Type B pancreatic cell (in vitro differentiated cells): ENCODE data around the gene RAB26. TPM values are rescaled to one million over a fixed set of nuclear protein-coding genes. Genes with fewer than 3 reads are reported as not detected.

Source experiments
- DNase-seq: peaks from one replicate; pipeline ENCODE4 v3.0.0; 2021; ENCODE audit warnings: mixed read lengths; ENCODE audit not compliant: unreplicated experiment; ENCODE audit errors: extremely low spot score
- H3K27ac Mint-ChIP-seq: 2 replicates; pipeline ENCODE4 v1.8.0; 2021; ENCODE audit warnings: mild to moderate bottlenecking, mixed read lengths
- H3K27me3 Mint-ChIP-seq: 2 replicates; pipeline ENCODE4 v1.8.0; 2021; ENCODE audit warnings: mixed read lengths
- H3K36me3 Mint-ChIP-seq: 2 replicates; pipeline ENCODE4 v1.8.0; 2021; ENCODE audit warnings: mixed read lengths
- H3K4me1 Mint-ChIP-seq: one replicate; pipeline ENCODE4 v1.8.0; 2021; ENCODE audit warnings: mixed read lengths; ENCODE audit not compliant: unreplicated experiment
- H3K4me3 Mint-ChIP-seq: 2 replicates; pipeline ENCODE4 v1.8.0; 2021; ENCODE audit warnings: mild to moderate bottlenecking, mixed read lengths
- H3K9me3 Mint-ChIP-seq: 2 replicates; pipeline ENCODE4 v1.8.0; 2021; ENCODE audit warnings: mixed read lengths
- CTCF ChIP-seq: fragments of 200-600 bp; sonication (generic); conservative IDR thresholded peaks from 2 replicates; pipeline ENCODE4 v1.5.0; 2021; ENCODE audit warnings: antibody characterized with exemption, mild to moderate bottlenecking
- total RNA-seq: library from RNA; stranded (reverse); gene quantifications from 2 replicates; pipeline ENCODE4 v1.2.1, GENCODE V29; 2021; ENCODE audit warnings: low replicate concordance

Gene RAB26
- total RNA-seq, 1 donor from 2014 or later: 7.4 TPM

DNA sequence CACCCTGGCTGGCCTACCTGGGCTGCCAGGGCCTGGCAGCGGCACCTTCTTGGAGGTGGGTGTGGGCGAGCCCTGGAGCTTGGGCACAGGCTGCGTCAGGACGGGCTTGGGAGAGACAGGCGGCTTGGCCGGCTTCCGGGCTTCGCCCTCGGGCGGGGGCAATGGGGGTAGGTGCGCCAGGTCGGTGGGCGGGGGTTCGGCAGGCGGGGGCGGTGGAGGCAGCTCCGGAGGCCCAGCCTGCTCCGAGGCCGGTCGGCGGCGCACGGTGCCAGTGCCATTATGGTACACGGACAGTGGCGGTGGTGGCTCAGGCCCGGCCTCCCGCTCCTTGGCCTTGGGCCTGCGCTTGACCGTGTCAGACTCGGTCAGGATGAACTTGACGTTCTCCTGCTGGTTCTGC is 31.2 kb downstream of the RAB26 start:
- H3K4me1 Mint-ChIP-seq: peaks cover 3% of the 10 kb centered on the region
- no peaks in the 10 kb centered on the region for H3K27me3 Mint-ChIP-seq
- H3K9me3 Mint-ChIP-seq: no peaks in the 10 kb centered on the region
- no peak for TF ChIP-seq CTCF
- H3K36me3 Mint-ChIP-seq: peaks cover 4% of the 10 kb centered on the region
- H3K4me3 Mint-ChIP-seq: no peak overlapping the region
- H3K27ac Mint-ChIP-seq: no peak overlapping the region
- DNase-seq: no peak

GRCh38 chr16:2180461-2180860 is 32.0 kb downstream of the RAB26 start:
- Mint-ChIP-seq H3K9me3 (no peaks in the 10 kb centered on the region), H3K27ac (no peak overlapping the region), H3K27me3 (no peaks in the 10 kb centered on the region), H3K4me1 (peaks cover 3% of the 10 kb centered on the region), H3K4me3 (no peak overlapping the region), H3K36me3 (peaks cover 4% of the 10 kb centered on the region)
- TF ChIP-seq CTCF: no peak
- no peak for DNase-seq

DNA sequence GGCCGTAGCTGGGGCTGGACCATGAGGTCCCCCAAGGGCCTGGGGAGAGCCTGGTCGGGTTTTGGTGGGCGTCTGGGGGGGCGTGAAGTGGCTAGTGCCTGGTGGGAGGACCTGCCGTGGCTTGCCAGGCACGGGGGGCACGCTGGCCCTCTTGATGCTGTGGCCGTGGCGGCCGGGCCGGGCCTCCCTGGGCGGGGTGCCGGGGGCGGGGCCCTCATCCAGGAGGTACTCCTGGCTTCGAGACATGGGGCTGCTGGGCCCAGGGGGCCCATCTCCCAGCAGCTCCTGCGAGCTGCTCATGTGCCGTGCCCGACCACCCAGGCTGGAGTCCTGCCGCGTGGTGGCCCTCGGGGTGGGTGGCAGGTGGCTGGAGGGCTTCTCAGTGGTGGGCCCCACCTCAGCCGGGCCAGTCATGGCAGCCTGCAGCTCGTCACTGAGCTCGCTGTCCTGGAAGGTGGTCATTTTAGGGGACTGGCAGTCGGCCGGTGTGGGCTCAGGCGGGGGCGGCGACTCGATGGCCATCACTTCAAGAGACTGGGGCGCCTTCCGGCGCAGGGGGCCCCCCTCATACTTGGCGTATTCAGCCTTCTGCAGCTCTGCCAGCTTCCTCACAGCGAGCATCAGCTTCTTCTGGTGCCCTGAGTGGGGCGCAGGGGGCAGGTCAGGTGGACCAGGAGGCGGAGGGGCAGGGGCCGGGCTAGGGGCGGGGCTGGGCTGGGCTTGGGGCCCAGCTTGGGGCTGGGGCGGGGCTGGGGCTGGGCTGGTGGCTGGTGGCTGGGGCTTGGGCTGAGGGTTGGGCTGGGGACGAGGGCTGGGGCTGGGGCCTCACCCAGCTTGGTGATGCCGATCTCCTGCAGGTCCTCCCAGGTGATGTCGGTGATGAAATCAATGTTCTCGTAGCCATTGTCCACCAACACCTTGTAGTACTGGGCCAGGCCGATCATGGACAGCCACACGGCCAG is 32.8 kb downstream of the RAB26 start:
- H3K27me3 Mint-ChIP-seq: no peaks in the 10 kb centered on the region
- peaks cover 4% of the 10 kb centered on the region for H3K36me3 Mint-ChIP-seq
- peaks cover 3% of the 10 kb centered on the region for H3K4me1 Mint-ChIP-seq
- no peak for DNase-seq
- no peak overlapping the region for H3K27ac Mint-ChIP-seq
- H3K4me3 Mint-ChIP-seq: no peak overlapping the region
- no peak for TF ChIP-seq CTCF
- H3K9me3 Mint-ChIP-seq: no peaks in the 10 kb centered on the region

GRCh38 chr16:2181952-2182351 is 33.5 kb downstream of the RAB26 start:
- H3K4me1 Mint-ChIP-seq: peaks cover 3% of the 10 kb centered on the region
- H3K27ac Mint-ChIP-seq: no peak overlapping the region
- no peak for TF ChIP-seq CTCF

DNA sequence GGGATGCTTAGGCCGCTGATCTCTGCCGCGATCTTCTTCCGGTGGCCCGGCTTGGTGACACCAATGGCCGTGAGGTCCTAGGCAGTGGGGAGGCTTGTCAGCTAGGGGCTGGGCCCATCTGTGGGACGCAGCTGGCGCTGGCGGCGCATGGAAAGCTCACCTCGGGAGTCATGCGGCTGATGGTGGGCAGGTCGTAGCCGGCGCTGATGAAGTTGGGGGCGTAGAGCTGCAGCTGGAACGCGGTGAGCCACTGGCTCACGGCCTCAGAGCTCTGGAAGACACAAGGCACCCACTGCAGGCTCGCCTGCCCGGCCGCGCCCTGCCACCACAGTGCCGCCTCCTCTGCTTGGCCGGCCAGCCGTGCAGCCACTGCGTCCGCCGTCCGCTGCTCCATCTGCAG is 35.2 kb downstream of the RAB26 start:
- no peaks in the 10 kb centered on the region for H3K9me3 Mint-ChIP-seq
- H3K4me1 Mint-ChIP-seq: peaks cover 3% of the 10 kb centered on the region
- no peak overlapping the region for H3K27ac Mint-ChIP-seq
- no peak overlapping the region for H3K4me3 Mint-ChIP-seq
- no peak for TF ChIP-seq CTCF
- no peaks in the 10 kb centered on the region for H3K36me3 Mint-ChIP-seq
- DNase-seq: no peak
- no peaks in the 10 kb centered on the region for H3K27me3 Mint-ChIP-seq

More at GRCh38 chr16:2181952-2182351, 33.5 kb downstream of the RAB26 start:
- DNase-seq: no peak
- H3K36me3 Mint-ChIP-seq: peaks cover 4% of the 10 kb centered on the region
- peak overlapping the region; percentile 23 for H3K4me3 Mint-ChIP-seq
- H3K9me3 Mint-ChIP-seq: no peaks in the 10 kb centered on the region
- no peaks in the 10 kb centered on the region for H3K27me3 Mint-ChIP-seq
